DMS114 treated with DMSO at 0.1 percent for 48 hours (cell line): ENCODE results near the gene CCDC154.
"Not testable (repeated sequence)": the region's sequence is repeated elsewhere in the genome, so short reads cannot be mapped to it uniquely, and the experiment has no call there.

Experiments used
- DNase-seq: peaks from one replicate; lab custom pipeline; 2025; ENCODE audit not compliant: unreplicated experiment; lab: John Stamatoyannopoulos, UW

CCDC154 gene

GRCh38 chr16:1455190-1456171 is 11.1 kb upstream of the CCDC154 start:
- DNase-seq, result no peak

- no peak for DNase-seq
These were observed 10.2 kb upstream of the CCDC154 start for GRCh38 chr16:1454561-1454960.

- no peak for DNase-seq
These were observed 9.0 kb upstream of the CCDC154 start for GRCh38 chr16:1453316-1453715.

- no peak for DNase-seq
These were observed 8.2 kb upstream of the CCDC154 start for GRCh38 chr16:1452530-1452929.

GRCh38 chr16:1451702-1452392 is 7.5 kb upstream of the CCDC154 start:
- DNase-seq, result no peak

- DNase-seq, result no peak
These were observed 6.5 kb upstream of the CCDC154 start for GRCh38 chr16:1450841-1451240.

GRCh38 chr16:1450218-1450617 is 5.9 kb upstream of the CCDC154 start:
- no peak for DNase-seq

- DNase-seq, result no peak
These were observed 4.9 kb upstream of the CCDC154 start for GRCh38 chr16:1449201-1449788.

- no peak for DNase-seq
These were observed 4.3 kb upstream of the CCDC154 start for GRCh38 chr16:1448536-1449116.

- no peak for DNase-seq
These were observed 3.6 kb upstream of the CCDC154 start for GRCh38 chr16:1447965-1448364.

GRCh38 chr16:1446296-1447080 is 2.1 kb upstream of the CCDC154 start:
- DNase-seq, result no peak

- DNase-seq, result no peak
These were observed 1.3 kb upstream of the CCDC154 start for GRCh38 chr16:1445518-1446203.

- no peak for DNase-seq
These were observed 568 bp upstream of the CCDC154 start for GRCh38 chr16:1444730-1445517.

GRCh38 chr16:1443403-1443973 is 868 bp downstream of the CCDC154 start:
- no peak for DNase-seq

GRCh38 chr16:1442697-1443096 is 1.7 kb downstream of the CCDC154 start:
- DNase-seq, result no peak

- DNase-seq, result no peak
These were observed 2.9 kb downstream of the CCDC154 start for GRCh38 chr16:1441391-1441829.

GRCh38 chr16:1439699-1440074 is 4.7 kb downstream of the CCDC154 start:
- not testable (repeated sequence) for DNase-seq

GRCh38 chr16:1439058-1439698 is 5.2 kb downstream of the CCDC154 start:
- DNase-seq, result no peak
